NCI-H446 treated with DMSO at 0.1 percent for 48 hours (cell line): ENCODE measurements around the gene ROR1.

Experiments used
- DNase-seq: peaks from one replicate; lab custom pipeline; 2025; lab: John Stamatoyannopoulos, UW

Gene ROR1

GRCh38 chr1:64030411-64030810 lies 256.6 kb downstream of the ROR1 start:
- no peak for DNase-seq

GRCh38 chr1:64031236-64031635 lies 257.4 kb downstream of the ROR1 start:
- DNase-seq: no peak

GRCh38 chr1:64033667-64034220 lies 259.9 kb downstream of the ROR1 start:
- DNase-seq: no peak

GRCh38 chr1:64036549-64036948 lies 262.7 kb downstream of the ROR1 start:
- DNase-seq: no peak

- DNase-seq: no peak
Measured at GRCh38 chr1:64038119-64038518, 264.3 kb downstream of the ROR1 start.

GRCh38 chr1:64038965-64039364 lies 265.1 kb downstream of the ROR1 start:
- no peak for DNase-seq

GRCh38 chr1:64039390-64039926 lies 265.6 kb downstream of the ROR1 start:
- DNase-seq: peak; percentile 56

GRCh38 chr1:64041371-64042131 lies 267.7 kb downstream of the ROR1 start:
- no peak for DNase-seq

- peak; percentile 91 for DNase-seq
Measured at GRCh38 chr1:64042331-64043100, 268.7 kb downstream of the ROR1 start.

GRCh38 chr1:64043288-64043687 lies 269.5 kb downstream of the ROR1 start:
- DNase-seq: no peak

GRCh38 chr1:64043976-64044375 lies 270.2 kb downstream of the ROR1 start:
- no peak for DNase-seq

GRCh38 chr1:64046243-64046642 lies 272.4 kb downstream of the ROR1 start:
- no peak for DNase-seq

- DNase-seq: no peak
Measured at GRCh38 chr1:64046891-64047290, 273.1 kb downstream of the ROR1 start.

GRCh38 chr1:64047549-64047996 lies 273.8 kb downstream of the ROR1 start:
- DNase-seq: no peak

GRCh38 chr1:64049900-64050540 lies 276.2 kb downstream of the ROR1 start:
- no peak for DNase-seq

GRCh38 chr1:64050601-64051000 lies 276.8 kb downstream of the ROR1 start:
- no peak for DNase-seq

- DNase-seq: no peak
Measured at GRCh38 chr1:64051796-64052195, 278.0 kb downstream of the ROR1 start.

- DNase-seq: no peak
Measured at GRCh38 chr1:64052777-64053176, 279.0 kb downstream of the ROR1 start.

GRCh38 chr1:64055310-64055709 lies 281.5 kb downstream of the ROR1 start:
- no peak for DNase-seq

- DNase-seq: no peak
Measured at GRCh38 chr1:64059556-64059955, 285.7 kb downstream of the ROR1 start.

GRCh38 chr1:64060611-64061302 lies 286.9 kb downstream of the ROR1 start:
- DNase-seq: no peak
